ENCODE data around the gene NOL3. TPM values are rescaled to one million over a fixed set of nuclear protein-coding genes. Genes with fewer than 3 reads are reported as not detected.
A peak's percentile ranks its signal among the peaks of the same experiment; 100 is the strongest.

NOL3 gene
- total and polyA plus RNA-seq, 9 of the 15 experiments (the other 6 are each of a cell fraction or from before 2014, with no cell fraction given), result 0.45 to 14.0 (median 5.4) TPM

- TF ChIP-seq, protein P1, sequence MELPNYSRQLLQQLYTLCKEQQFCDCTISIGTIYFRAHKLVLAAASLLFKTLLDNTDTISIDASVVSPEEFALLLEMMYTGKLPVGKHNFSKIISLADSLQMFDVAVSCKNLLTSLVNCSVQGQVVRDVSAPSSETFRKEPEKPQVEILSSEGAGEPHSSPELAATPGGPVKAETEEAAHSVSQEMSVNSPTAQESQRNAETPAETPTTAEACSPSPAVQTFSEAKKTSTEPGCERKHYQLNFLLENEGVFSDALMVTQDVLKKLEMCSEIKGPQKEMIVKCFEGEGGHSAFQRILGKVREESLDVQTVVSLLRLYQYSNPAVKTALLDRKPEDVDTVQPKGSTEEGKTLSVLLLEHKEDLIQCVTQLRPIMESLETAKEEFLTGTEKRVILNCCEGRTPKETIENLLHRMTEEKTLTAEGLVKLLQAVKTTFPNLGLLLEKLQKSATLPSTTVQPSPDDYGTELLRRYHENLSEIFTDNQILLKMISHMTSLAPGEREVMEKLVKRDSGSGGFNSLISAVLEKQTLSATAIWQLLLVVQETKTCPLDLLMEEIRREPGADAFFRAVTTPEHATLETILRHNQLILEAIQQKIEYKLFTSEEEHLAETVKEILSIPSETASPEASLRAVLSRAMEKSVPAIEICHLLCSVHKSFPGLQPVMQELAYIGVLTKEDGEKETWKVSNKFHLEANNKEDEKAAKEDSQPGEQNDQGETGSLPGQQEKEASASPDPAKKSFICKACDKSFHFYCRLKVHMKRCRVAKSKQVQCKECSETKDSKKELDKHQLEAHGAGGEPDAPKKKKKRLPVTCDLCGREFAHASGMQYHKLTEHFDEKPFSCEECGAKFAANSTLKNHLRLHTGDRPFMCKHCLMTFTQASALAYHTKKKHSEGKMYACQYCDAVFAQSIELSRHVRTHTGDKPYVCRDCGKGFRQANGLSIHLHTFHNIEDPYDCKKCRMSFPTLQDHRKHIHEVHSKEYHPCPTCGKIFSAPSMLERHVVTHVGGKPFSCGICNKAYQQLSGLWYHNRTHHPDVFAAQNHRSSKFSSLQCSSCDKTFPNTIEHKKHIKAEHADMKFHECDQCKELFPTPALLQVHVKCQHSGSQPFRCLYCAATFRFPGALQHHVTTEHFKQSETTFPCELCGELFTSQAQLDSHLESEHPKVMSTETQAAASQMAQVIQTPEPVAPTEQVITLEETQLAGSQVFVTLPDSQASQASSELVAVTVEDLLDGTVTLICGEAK (IDR thresholded peaks at IDR 0.05), result no peak
- TF ChIP-seq, protein P1 (CRISPR knock-in tag; IDR thresholded peaks at IDR 0.05), result no peak
- TF ChIP-seq ZBTB17 (CRISPR knock-in tag; IDR thresholded peaks at IDR 0.05) (no peak), NFIX (CRISPR knock-in tag; IDR thresholded peaks at IDR 0.05; ENCODE audit: low read depth) (no peak), HDAC2 (IDR thresholded peaks at IDR 0.05) (no peak), ZNF121 (CRISPR knock-in tag; conservative IDR thresholded peaks at IDR 0.05) (peak; percentile 65), TSHZ1 (CRISPR knock-in tag; IDR thresholded peaks at IDR 0.05) (no peak), HSF4 (CRISPR knock-in tag; IDR thresholded peaks at IDR 0.05; ENCODE audit: borderline replicate concordance) (no peak), STAT5A (IDR thresholded peaks at IDR 0.05; ENCODE audit: borderline replicate concordance, low read length) (peak; percentile 43; the same call in 1 of the 2 replicates), TFAP4 (CRISPR knock-in tag; IDR thresholded peaks at IDR 0.05; ENCODE audit: borderline replicate concordance) (peak; percentile 51; the same call in 1 of the 2 replicates), ZNF699 (CRISPR knock-in tag; IDR thresholded peaks at IDR 0.05; ENCODE audit: insufficient replicate concordance) (no peak), NRF1 (conservative IDR thresholded peaks at IDR 0.05 in 1 of 2, IDR thresholded peaks at IDR 0.05 in 1 of 2) (peak in 1 of 2 experiments; percentile 28; a peak in 1 of 4 replicates), CCNT2 (IDR thresholded peaks at IDR 0.05; ENCODE audit: borderline replicate concordance, extremely low read depth, insufficient read length, low read depth, low read length) (no peak)
These were observed 20.4 kb downstream of the NOL3 start (continued) for GRCh38 chr16:67190448-67191399.
